Measurements from ENCODE around the gene ARHGAP22.

ARHGAP22 gene

GRCh38 chr10:48477616-48478015 is 127.3 kb downstream of the ARHGAP22 start:
- no peak for DNase-seq (ENCODE audit: low read depth)

DNA sequence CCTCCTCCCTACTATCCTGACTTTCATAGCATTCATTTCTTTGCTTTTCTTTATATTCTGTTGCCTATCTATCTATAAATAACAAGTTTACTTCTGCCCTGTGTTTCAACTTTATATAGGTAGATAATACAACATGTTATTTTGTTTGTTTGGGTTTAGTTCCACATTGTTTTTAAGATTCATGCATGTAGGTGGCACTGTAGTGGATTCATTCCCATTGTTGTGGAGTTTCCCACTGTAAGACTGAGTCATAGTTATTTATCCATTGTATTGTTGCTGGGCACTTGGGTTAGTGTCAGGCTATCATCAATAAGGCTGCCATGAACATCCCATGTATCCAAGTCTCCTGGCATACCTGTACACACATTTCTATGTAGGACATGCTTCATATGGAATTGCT is 127.7 kb downstream of the ARHGAP22 start:
- DNase-seq (ENCODE audit: low read depth), result no peak

GRCh38 chr10:48476279-48476982 is 128.4 kb downstream of the ARHGAP22 start:
- no peak for DNase-seq (ENCODE audit: low read depth)

GRCh38 chr10:48475943-48476278 is 129.0 kb downstream of the ARHGAP22 start:
- no peak for DNase-seq (ENCODE audit: low read depth)

GRCh38 chr10:48474765-48475365 is 130.0 kb downstream of the ARHGAP22 start:
- DNase-seq (ENCODE audit: low read depth), result no peak

GRCh38 chr10:48473704-48474103 is 131.2 kb downstream of the ARHGAP22 start:
- DNase-seq (ENCODE audit: low read depth), result no peak

- DNase-seq (ENCODE audit: low read depth), result no peak
Observed at GRCh38 chr10:48472501-48473069, 132.3 kb downstream of the ARHGAP22 start.

DNA sequence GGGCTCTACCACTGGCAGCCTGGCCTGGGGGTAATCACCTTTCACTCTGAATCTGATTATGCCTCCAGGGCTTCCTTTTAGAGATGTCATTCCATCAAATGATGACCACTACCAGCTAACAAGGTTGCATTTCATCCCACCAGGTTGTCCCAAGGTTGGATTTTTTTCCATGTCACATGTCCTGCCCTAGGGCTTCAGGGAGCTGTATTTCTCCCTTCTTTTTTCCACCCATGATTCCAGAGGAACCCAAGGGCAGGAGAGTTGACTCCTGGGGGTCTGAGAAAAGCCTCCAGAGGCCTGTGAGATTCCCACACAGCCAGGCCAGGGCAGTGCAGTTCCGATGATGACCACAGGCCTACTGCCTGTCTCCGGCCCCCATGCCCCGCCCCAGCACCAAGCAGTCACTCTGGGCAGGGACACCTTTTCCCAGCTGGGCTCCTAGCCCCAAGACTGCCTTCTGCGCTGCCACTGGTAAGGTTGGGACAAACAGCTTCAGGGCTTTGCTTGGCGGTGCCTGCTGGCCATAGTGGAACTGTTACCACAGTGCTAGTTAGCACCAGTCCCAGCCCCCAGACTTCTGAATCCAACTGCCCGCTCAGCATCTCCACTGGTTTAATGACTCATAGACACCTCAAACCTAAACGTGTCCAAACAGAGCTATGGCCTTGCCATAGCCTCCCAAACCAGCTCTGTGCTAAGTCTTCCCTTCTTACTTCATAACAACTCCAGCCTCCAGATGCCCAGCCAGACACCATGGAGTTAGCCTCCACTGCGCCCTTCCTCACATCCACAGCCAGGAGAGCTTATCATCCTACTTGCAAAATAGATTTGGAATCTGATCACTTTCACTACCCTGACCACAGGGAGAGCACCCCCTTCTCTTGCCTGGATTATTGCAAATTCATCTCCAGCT is 133.7 kb downstream of the ARHGAP22 start:
- DNase-seq (ENCODE audit: low read depth), result no peak

DNA sequence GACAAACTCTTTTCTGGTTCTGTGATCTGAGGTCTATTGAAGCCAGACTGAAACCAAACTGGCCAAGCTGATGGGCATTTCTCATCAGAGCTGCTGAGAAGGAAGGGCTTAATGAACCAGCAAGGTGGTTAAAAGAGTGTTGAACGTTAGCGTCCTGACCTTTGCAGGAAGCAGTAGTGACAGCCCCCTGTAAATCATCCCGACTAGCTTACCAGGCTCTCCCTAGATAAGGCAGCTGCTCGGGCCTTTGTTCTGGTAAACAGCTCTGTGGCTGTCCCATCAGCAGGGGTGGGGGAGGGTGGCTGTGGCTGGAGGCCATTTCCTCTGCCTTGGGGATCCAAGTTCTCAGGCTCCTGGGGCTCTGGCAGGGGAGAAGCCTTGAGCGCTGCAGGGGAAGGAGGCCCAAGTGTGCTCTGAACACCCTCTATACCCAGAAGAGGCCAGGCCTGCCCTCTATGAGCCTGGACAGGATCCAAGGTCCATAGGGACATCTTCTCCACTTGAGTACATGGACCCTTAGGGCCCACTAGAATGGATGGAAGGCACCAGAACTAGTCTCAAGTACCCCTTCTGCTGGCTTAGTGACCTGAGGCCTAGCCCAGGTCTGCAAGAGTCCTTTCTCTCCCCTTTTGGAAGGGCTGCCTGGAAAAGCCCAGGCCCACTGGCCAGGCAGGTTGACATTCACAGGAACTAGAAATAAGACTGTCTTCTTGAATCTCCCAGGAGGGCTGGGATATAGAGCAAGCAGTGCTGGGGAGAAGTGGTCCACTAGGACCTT is 134.6 kb downstream of the ARHGAP22 start:
- DNase-seq (ENCODE audit: low read depth), result no peak

- no peak for DNase-seq (ENCODE audit: low read depth)
Observed at GRCh38 chr10:48469516-48470020, 135.3 kb downstream of the ARHGAP22 start.

DNA sequence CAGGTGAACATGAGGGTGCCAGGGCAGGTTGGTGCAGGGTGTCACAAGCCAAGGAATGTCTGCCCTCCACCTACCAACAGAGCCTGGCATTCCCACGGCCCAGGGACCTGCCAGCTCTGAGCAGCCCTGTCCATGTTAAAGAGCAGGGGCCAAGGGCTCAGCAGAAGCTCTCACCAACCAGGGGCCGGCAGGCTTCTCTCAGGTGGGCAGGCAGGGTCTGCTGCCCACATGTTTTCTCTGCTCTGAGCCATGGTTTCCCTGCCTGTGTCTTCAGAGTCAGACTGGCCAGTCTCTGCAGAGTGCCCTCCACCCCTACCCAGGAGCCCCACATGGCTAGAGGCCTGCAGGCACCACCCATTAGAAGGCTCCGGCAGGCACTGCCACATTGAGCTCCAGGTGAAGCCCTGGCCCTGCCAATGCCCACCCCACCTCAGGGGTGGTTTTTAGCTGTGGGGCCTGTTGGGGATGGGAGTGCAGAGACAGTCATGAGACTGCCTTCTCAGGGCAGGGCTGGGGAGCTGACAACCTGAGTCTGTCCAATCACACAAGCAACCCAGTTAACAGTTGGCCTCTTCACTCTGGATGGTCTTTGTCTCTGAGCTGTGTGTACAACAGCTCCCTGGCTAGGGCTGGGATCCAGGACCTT is 135.9 kb downstream of the ARHGAP22 start:
- no peak for DNase-seq (ENCODE audit: low read depth)

DNA sequence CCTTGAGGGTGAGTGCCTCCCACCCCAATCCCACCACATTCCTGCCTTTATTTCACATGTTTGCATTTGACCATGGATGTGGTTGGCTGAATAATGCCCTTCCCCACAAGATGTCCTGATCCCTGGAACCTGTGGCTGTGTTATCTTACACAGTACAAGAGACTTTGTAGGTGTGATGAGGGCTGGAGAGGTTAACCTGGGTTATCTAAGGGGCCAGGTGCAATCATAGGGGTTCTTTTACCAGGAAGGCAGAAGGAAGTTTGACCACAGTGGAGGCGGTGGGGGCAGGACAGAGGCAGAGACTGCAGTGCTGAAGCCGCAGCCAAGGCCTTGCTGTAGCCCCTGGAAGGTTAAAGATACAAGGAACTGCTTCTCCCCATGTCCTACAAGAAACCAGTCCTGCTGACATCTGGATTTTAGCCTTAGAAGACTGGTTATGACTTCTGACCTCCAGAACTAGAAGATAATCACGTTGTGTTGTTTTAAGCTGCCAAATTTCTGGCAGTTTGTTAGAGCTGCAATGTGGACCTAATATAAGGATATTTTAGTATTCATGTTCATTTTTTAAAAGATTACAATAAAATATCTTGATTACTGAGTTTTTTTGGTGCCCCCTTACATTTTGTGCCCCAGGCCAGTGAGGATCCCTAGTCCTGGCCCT is 136.6 kb downstream of the ARHGAP22 start:
- DNase-seq (ENCODE audit: low read depth), result no peak

DNA sequence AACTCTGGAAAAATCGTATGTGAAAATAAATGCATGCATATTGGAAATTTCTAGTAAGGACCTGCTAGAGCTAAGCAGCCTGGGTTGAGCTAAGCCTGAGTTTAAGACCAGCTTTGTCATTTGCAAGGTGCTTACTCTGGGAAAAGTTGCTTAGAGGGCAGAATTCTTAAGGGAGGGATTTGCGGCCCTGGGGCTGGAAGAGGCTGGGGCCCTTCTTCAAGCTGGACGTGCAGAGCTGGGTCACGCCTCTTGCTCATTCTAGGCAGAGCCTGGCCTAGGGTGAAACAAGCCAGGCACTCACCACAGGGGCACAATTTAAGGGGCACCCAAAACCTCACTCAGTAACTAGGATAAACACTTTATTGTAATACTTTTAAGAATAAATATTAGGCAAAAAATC is 137.2 kb downstream of the ARHGAP22 start:
- DNase-seq (ENCODE audit: low read depth), result no peak

DNA sequence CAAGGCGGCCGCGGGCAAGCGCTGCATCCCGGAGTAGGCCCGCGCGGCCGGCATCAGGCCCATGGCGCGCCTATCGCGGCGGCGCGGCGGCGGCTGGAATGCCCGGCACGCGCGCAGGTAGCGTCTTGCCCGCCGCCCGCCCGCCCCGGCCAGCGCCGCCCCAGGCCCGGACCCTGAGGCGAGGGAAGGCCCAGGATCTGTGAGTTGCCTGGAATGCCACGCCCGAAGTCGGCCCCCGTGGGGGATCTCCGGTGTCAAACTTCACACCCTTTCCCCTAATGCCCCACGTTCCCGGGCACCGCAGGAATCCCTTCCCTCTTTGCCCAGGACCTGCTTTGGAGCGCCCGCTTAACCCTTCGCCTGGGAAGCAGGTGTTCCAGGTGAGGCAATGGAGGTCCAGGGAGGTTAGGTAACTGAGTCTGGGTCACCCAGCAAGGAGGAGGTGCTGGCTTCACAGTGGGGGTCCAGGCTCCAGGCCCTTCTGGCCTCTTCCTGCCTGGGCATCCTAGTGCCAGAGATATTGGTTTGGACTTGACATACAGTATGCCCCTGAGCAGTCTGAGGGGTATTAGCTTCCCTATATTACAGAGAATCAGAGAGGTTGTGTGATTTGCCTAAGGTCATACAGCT is 138.1 kb downstream of the ARHGAP22 start:
- no peak for DNase-seq (ENCODE audit: low read depth)

GRCh38 chr10:48465860-48466521 is 138.9 kb downstream of the ARHGAP22 start:
- no peak for DNase-seq (ENCODE audit: low read depth)

DNA sequence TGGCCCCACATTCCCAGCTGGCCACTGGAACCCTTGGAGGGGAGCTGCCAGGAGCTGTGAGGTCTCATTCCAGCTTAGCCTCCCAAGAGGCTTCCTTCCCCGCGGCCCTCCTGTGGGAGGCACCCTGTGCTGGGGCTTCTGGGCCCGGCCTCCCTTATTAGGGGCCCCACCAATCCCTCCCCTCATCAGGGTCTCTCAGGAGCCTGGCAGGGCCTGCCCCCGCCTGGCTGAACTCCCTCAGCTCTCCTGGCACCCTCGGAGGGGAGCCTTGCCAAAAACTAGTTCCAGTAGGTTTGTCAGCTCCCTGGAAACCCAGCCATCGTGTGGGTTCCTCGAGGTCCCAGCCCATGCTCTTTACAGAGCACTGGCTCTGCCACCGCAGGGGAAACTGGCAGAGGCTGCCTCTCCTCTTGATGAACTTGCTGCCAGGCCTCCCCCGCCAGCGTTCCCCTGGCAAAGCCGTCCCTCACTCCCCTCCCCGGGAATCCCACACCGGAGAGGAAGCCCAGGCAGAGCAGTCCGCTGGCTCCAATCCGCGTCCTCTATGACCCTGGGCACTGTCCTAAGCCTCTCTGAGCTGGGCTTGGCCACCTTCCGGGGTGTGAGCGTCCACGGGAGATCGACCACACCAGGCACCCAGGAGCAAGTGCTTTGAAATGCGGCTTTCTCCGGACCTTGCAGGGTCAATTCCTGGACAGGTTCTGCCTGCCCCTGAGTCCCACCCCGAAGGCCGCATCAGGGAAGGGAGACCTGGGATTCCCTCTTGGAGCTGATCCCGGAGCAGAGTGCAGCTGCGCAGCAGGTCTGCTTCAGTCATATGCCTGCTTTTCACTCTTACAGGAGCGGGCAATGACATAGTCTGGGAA is 139.8 kb downstream of the ARHGAP22 start:
- DNase-seq (ENCODE audit: low read depth), result no peak

- no peak for DNase-seq (ENCODE audit: low read depth)
Observed at GRCh38 chr10:48464121-48464870, 140.6 kb downstream of the ARHGAP22 start.
